NOMO-1 (cell line): ENCODE results near the gene AAK1.
A peak's percentile ranks its signal among the peaks of the same experiment; 100 is the strongest.
"Not testable (repeated sequence)": the region's sequence is repeated elsewhere in the genome, so short reads cannot be mapped to it uniquely, and the experiment has no call there.

Experiments
- DNase-seq, 2 experiments: peaks; one replicate each; lab custom pipeline; 2025; ENCODE audit not compliant: unreplicated experiment in 2 of 2; lab: John Stamatoyannopoulos, UW

Gene AAK1

DNA sequence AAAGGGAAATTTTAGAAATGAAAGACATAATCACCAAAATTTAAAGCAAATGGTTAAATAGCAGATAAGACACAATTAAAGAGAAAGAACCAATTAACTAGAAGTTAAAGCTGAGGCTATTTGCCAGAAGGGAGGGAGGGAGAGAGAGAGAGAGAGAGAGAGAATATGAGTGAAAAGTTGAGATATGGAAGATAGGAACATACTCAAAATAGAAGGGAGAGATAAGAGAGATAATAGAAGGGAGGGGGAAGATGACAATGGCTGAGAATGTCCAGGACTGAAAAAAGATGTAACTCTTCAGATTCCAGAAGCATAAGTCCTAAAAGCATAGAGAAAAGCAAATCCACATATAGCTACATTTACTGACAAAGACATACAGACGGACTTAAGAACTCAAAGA, 17.1 kb upstream of the AAK1 start:
- DNase-seq: no peak

GRCh38 chr2:69659941-69660483, 16.5 kb upstream of the AAK1 start:
- DNase-seq: no peak

DNA sequence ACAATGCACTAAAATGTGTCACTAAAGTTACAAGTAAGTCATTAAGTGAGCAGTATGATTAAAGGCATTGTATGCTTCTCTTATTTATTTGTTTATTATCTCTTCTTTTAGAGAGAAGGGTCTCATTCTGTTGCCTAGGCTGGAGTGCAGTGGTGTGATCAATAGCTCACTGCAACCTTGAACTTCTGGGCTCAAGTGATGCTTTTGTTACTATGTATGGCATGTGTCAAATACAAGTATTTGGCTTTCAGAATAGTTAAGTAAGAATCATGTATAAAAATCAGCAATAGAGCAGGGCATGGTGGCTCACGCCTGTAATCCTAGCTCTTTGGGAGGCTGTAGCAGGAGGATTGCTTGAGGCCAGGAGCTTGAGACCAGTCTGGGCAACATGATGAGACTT, 15.8 kb upstream of the AAK1 start:
- DNase-seq: no peak

DNA sequence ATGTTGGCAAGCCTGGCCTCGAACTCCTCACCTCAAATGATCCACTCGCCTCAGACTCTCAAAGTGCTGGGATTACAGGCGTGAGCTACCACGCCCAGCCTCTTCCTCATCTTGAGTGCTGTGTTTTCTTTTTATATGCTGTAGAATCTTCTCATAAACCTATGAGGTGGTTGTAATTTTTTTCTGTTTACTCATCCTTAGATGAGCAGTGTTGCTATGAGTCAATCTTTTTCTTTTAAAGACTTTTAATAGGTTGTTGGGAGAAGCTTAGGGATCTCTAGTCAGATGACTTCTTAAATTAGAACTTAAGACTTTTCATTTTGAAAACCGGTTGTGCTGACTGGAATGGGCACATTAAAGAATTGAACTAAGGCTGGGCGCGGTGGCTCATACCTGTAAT, 8.7 kb upstream of the AAK1 start:
- peak in 1 of 2 experiments; percentile 17 for DNase-seq

DNA sequence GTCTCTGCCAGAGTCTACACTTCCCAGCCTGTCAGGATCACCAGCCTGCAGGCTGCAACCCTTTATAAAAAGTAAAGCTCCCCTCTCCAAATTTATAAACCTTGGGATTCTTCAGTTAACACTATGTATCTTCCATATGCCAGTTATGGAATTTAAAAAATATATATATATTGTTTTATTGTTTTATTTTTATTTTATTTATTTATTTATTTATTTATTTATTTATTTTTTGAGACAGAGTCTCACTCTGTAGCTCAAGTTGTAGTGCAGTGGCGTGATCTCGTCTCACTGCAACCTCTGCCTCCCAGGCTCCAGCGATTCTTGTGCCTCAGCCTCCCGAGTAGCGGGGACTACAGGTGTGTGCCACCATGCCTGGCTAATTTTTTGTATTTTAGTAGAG, 3.7 kb upstream of the AAK1 start:
- not testable (repeated sequence) for DNase-seq

- no peak for DNase-seq
Observed at GRCh38 chr2:69646714-69647113, 3.2 kb upstream of the AAK1 start.

DNA sequence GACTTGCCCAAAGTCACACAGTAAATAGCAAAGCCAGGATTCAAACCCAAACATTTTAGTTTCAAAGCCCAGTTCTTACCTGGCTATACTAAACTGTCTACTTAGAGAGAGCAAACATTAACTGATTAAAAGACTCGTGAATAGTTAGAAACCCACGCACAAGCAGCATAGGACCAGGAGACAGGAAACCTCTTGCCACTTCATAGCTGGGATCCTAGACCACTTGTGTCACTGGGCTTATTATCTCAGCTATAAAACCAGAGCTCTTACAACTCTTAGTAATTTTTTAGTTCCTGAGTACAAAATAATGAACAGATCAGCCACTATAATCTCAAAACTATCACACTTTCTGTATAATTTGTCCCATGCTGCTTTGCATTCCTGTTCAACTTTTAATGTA, 2.4 kb upstream of the AAK1 start:
- DNase-seq: no peak

DNA sequence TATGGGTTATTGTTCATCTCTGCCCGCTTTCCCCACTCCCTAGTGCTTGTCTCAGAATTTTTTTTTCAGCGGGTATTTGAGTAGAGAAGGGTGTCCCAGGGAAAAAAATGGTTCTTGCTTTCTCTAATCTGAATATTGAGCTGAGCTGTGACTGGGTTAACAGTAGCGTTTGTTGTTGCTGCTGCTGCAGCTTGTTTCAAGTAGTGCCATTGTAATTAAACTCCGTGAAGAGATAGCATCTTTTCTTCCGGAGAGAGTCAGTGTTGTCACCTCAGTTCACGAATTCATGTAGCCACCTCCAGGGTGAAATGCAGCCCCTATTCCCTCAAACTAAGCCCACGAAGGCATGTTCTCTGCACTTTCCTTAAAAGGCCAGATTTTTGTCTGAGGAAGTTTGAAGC, 1.5 kb upstream of the AAK1 start:
- DNase-seq: peak in 1 of 2 experiments; percentile 33

DNA sequence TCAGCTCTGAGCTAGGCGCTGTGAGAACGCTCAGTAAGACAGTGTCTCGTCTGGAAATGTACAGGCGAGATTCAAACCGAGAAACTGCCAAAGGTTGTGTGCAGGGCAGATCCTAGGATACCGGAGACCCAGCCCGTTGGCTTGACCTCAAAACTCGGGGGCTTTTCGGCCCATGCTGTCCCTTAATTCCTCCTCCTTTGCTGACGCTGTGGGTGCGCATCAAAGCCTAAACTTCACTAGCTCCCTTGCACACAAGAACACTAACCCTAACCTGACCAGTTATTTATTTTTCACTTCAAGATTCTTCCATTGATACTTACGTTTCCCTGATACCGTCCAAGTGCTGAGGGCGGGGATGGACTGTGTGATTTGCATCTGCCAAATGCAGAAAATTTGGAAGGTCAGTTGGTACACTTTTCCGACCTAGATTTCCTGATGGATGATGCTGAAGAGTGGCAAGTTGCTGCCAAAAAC, 1.0 kb upstream of the AAK1 start:
- no peak for DNase-seq

GRCh38 chr2:69642709-69643601, 584 bp downstream of the AAK1 start:
- DNase-seq: peak; percentile 78 to 81

DNA sequence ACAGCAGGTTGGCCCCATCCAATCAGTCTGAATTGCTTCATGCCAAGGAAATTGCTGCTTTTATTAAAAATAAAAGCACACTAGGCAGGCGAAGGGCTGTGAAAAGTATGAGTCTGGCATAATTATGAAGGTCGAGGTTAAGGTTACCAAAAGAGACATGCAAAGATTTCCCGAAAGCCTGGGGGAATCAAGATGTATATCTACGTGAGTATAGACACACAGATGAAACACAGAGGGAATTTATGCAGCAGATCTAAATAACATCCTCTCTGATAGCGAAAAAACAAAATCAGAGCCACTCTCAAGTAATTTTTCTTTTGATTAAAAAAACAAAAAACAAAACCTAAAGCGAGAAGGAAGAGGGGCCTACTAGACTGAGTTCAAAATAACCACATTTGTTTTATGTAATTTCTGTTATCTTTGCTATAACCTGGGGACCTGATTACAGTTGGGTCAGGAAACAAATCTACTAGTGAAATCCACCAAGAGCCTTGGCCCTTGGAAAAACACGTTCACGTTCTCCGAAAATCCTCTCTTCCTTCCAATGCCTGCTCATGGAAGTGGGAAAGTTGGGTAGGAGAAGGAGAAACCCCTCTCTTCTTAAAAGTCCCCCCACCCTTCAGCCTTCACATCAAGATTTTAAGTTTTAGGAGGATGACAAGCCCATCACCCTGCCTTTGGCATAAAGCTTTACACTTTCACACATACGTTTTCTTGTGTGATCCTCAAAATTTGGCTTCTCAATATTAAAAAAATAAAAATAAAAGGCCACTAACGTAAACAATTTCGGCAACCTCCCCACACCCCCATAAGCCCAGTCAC, 1.4 kb downstream of the AAK1 start:
- DNase-seq: no peak

GRCh38 chr2:69641471-69641870, 2.1 kb downstream of the AAK1 start:
- no peak for DNase-seq

GRCh38 chr2:69639266-69639665, 4.3 kb downstream of the AAK1 start:
- no peak for DNase-seq

DNA sequence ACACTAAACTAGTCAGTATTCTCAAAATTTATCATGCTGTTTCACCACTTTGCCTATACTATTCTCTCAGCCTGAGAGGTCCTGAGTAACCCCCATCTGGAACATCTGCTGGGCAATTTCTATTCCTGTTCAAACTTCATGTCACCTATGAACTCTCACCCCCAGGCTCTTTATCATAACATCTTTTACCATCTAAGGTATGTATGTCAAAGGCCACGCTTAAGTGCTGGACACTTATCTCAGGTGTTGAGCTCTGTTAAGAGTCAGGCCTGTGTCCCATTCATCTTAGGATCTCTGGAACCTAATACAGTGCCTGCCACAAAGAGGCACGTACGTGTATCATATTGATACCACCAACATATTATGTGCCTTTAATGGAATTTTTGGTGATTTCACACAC, 4.9 kb downstream of the AAK1 start:
- DNase-seq: no peak

- DNase-seq: no peak
Observed at GRCh38 chr2:69637923-69638322, 5.6 kb downstream of the AAK1 start.

- DNase-seq: no peak
Observed at GRCh38 chr2:69636395-69636794, 7.1 kb downstream of the AAK1 start.

DNA sequence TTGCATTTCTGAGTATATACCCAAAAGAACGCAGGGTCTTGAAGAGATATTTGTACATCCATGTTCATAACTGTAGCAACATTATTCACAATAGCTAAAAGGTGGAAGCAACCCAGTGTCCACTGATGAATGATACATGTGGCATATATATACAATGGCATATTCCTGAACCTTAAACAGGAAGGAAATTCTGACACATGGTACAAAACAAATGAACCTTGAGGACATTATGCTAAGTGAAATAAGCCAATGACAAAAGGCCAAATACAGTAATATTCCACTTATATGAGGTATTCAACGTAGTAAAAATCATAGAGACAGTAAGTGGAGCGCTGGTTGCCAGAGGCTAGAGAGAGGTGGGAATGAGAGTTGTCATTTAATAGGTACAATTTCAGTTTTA, 8.1 kb downstream of the AAK1 start:
- no peak for DNase-seq

GRCh38 chr2:69634196-69634821, 9.2 kb downstream of the AAK1 start:
- DNase-seq: peak; percentile 43 to 93

DNA sequence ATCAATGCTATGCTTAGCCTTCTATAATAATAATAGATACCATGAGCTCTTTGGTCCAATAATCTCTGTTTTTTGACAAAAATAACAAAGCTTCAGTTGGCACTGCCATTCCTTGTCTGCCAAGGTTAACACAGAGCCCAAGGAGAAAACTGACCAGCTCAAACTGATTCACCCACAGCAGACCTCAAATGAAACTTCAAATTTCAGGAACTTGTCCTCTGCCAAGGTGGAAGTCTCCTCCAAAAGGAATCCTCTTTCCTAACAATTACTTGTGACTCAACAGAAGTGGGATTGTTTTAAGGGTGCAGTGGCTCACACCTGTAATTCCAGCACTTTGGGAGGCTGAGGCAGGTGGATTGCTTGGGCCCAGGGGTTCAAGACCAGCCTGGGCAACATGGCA, 12.1 kb downstream of the AAK1 start:
- DNase-seq: no peak

DNA sequence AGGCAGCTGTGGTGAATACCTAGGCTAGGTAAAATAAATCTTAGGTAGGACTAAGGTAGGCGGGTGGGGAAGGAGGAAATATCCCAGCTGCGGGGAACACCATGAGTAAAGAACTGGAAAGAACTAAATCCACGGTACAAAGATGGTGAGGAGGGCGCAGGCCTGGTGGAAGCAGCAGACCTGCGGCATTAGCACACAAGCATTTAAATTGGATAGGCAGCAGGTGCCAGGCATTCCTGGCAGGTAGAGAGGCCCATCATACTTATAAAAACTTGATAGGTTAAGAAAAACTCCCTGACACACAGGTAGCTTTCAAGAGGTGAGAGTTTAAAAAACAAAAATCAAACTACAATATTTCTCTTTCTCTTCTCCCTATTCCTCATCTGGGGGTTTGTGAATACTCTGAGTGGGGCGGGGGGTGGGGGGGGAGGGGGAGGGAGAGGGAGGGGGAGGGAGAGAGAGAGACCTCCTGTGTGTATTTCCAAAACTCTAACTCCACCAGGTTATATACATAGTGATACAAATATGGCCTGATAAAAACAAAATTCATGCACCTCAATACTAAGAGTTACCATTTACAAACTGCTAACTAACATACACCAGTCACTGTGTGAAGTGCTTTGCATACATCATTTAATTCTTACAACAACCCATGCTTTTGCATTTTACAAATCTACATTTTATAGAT, 13.5 kb downstream of the AAK1 start:
- DNase-seq: no peak
